GM18505 (cell line): ENCODE results near the gene HAUS5.

ENCODE experiments used
- ATAC-seq: cut with Tn5 transposase; IDR thresholded peaks from one replicate; pipeline ENCODE4 v1.9.1; 2021; ENCODE audit not compliant: unreplicated experiment
- POLR2A ChIP-seq: IDR thresholded peaks from 4 replicates; pipeline ENCODE4 v1.6.1; 2011; ENCODE audit warnings: borderline replicate concordance; ENCODE audit not compliant: insufficient read depth, insufficient read length; ENCODE audit errors: extremely low read depth

The HAUS5 gene

DNA sequence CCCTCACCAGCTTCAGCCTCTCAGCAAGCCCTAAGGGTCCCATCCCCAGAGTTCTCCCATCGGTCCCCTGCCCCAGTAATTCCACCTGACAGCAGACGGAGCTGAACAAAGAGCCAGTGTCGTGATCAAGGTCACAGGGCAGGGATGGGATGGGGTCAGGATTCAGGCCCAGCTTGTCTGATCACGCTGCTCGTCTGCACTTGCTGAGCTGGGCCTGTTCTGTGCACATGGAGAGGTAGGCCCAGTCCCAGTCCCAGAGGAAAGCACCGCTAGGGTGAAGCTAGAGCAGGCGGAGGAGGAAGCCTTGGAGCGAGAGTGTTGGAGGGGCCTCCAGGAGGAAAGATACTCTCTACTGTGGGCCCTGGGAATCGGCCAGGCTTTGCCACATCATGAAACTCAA, 9.2 kb downstream of the HAUS5 start:
- no peak for ATAC-seq
- TF ChIP-seq POLR2A, result no peak

GRCh38 chr19:35622750-35623149, 10.2 kb downstream of the HAUS5 start:
- no peak for TF ChIP-seq POLR2A
- ATAC-seq, result no peak

DNA sequence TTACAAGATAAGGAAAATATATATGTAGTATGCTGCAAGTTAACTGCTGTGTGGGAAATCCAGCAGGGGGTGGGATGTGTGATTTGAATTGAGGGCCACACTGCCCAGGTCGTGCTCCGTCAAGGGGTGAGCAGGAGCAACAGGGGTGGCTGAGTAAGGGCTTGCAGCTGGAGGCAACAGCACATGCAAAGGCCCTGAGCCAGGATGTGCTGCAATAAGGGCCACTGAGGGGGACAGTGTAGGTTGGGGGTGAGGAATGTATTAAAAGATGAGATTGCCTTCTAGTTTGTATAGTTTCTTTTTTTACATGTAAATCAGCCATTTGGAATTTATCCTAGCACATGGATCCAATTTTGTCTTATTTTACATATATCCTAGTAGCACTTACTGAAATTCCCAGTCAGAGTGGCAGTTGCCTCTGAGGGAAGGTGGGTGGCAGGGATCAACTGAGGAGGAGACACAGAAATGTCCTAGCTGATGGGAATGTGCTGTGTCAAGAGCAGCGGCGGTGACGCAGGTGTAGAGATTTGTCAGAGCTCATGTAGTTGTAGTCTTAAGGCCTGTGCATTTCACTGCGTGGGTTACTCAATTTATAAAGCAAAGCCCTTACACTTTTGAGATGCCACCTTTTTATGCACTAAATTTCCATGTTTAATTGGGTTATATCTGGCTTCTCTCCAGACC, 10.9 kb downstream of the HAUS5 start:
- no peak for TF ChIP-seq POLR2A
- no peak for ATAC-seq

DNA sequence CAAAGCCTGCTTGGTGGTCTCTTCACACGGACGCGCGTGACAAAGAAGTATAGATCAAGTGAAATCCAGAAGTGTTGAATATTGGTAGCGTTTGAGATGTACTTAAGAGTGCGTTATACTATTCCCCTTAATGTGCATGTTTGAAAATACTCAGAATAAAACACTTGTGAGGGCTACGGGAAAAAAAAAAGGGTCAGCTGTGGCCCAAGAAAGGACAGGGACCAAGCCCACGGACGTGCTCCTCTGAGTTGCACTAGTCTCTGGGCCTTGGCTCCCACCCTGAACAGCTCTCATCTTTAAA, 15.7 kb downstream of the HAUS5 start:
- no peak for ATAC-seq
- TF ChIP-seq POLR2A, result no peak

DNA sequence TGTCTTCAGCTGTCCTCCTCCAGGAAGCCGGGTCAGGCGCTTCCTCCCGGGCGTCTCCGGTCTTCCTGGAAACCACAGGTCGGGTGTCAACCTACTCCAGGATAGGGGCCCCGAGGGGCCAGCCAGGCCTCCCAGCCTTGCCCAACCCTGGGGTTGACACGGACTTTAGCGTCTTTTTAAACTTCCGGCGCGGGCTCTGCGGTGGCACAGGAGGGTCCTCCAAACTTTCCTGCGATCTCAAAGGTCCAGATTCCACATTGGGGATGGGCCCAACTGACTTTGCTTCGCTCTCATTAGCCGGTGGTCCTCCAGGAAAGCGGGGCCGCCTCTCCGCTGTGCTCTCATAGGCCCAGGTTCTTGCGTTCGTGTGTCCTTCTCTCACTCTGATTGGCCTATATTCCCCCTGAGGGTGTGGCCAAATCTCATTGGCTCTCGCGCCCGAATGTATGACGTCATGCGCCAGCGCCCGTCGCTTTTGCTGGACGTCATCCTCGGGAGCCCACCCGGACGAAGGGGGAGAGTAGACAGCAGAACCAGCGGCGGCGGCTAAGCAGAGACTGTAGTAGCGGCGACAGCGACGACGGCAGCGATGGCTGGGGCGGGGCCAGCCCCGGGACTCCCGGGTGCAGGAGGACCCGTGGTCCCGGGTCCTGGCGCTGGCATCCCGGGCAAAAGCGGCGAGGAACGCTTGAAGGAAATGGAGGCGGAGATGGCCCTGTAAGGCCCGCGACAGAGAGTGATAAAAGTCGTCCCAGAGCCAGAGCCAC, 16.2 kb downstream of the HAUS5 start, which contains the start of gene RBM42:
Gene RBM42 (plus strand): TSS at position 472 of the 767 bp plus-strand sequence. CDS start 118 bp downstream, at position 590.
- peak; percentile 77 for TF ChIP-seq POLR2A
- peak; percentile 89 for ATAC-seq

DNA sequence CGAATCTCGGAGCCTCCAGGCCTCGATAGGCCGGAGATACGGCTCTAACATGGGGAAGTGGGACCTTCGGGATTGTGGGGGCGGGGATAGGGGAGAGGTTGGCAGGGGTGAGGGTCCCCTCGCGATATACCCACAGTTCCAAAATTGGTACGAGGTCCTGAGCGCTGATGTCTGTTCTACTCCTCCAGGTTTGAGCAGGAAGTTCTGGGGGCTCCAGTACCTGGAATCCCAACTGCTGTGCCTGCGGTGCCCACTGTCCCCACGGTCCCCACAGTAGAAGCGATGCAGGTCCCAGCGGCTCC, 16.7 kb downstream of the HAUS5 start:
- no peak for ATAC-seq
- no peak for TF ChIP-seq POLR2A

GRCh38 chr19:35633727-35634440, 21.3 kb downstream of the HAUS5 start:
- ATAC-seq, result no peak
- no peak for TF ChIP-seq POLR2A

DNA sequence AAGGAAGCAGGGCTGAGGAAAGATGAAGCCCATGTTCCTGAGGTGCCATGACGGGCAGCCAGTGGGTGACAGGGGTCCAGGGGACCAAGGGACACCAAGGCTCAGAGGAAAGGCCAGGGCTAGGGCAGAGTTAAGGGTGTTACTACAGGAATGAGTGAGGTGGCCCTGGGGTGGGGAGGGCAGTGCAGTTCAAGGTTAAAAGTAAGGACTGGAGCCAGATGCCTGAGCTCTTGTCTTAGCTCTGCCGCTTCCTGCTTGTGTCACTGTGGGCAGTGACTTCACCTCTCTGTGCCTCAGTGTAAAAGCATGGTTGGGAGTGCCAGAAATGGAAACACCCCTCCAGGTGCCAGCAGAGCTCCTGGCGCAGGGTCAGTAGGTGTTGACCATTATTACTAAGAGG, 24.1 kb downstream of the HAUS5 start:
- no peak for ATAC-seq
- TF ChIP-seq POLR2A, result no peak

DNA sequence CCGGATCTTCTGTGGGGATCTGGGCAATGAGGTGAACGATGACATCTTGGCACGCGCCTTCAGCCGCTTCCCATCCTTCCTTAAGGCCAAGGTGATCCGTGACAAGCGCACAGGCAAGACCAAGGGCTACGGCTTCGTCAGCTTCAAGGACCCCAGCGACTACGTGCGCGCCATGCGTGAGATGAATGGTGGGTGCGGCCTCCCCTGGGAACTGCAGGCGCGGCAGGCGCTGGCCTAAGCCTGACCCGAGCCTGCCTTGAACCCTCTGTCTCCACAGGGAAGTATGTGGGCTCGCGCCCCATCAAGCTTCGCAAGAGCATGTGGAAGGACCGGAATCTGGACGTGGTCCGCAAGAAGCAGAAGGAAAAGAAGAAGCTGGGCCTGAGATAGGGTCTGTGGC, 24.6 kb downstream of the HAUS5 start:
- TF ChIP-seq POLR2A, result no peak
- no peak for ATAC-seq

DNA sequence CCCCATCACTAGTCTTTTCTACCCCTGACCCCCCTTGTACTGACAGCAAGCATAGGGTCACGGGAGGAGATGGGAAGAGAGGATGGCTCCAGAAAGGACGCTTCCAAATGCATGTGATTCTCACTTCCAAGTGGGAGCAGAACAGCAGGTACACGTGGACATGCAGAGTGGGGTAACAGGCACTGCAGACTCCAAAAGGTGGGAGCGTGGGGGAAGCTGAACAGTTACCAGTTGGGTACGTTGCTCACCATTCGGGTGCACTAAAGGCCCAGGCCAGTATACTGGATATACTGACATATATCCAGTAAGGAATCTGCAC, 26.7 kb downstream of the HAUS5 start:
- TF ChIP-seq POLR2A, result no peak
- no peak for ATAC-seq

GRCh38 chr19:35639863-35640262, 27.3 kb downstream of the HAUS5 start:
- no peak for ATAC-seq
- no peak for TF ChIP-seq POLR2A

GRCh38 chr19:35641515-35642151, 29.1 kb downstream of the HAUS5 start, which contains the start of gene ETV2:
Gene ETV2, plus strand, starts transcription at chr19:35641745. Its CDS starts 716 bp downstream, at chr19:35642461.
- ATAC-seq, result no peak
- TF ChIP-seq POLR2A, result no peak

DNA sequence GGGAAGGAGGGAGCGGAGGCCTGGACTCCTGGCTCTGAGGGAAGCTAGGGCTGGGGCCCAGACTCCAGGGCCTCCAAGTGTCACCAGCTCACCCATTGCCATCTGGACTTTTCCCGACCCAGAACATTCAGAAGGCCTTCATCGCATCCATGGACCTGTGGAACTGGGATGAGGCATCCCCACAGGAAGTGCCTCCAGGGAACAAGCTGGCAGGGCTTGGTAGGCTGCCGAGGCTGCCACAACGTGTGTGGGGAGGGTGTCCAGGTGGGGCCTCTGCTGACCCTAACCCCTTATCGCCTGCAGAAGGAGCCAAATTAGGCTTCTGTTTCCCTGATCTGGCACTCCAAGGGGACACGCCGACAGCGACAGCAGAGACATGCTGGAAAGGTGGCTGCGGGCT, 29.8 kb downstream of the HAUS5 start:
- no peak for TF ChIP-seq POLR2A
- ATAC-seq, result no peak
